BLaER1 (cell line): ENCODE results near the gene ANK3.

Source experiments
- H3K27ac ChIP-seq: shearing (Covaris generic); formaldehyde crosslinking; 2 replicates; pipeline ENCODE4 v1.8.1; 2022
- H3K27me3 ChIP-seq: shearing (Covaris generic); formaldehyde crosslinking; 2 replicates; pipeline ENCODE4 v1.8.1; 2022
- H3K36me3 ChIP-seq: shearing (Covaris generic); formaldehyde crosslinking; 2 replicates; pipeline ENCODE4 v1.8.1; 2022
- H3K4me1 ChIP-seq: shearing (Covaris generic); formaldehyde crosslinking; 2 replicates; pipeline ENCODE4 v1.8.1; 2022
- H3K4me2 ChIP-seq: shearing (Covaris generic); formaldehyde crosslinking; 2 replicates; pipeline ENCODE4 v1.8.1; 2022
- H3K4me3 ChIP-seq: shearing (Covaris generic); formaldehyde crosslinking; 2 replicates; pipeline ENCODE4 v1.8.1; 2022
- H3K9ac ChIP-seq: shearing (Covaris generic); formaldehyde crosslinking; 2 replicates; pipeline ENCODE4 v1.8.1; 2022
- H3K9me3 ChIP-seq: shearing (Covaris generic); formaldehyde crosslinking; 2 replicates; pipeline ENCODE4 v1.8.1; 2022
- H4K20me1 ChIP-seq: shearing (Covaris generic); formaldehyde crosslinking; 2 replicates; pipeline ENCODE4 v1.8.1; 2022
- Cebpa-rat ChIP-seq: shearing (Covaris generic); IDR thresholded peaks from 2 replicates; pipeline ENCODE4 v1.8.1; 2022

ANK3 gene

DNA sequence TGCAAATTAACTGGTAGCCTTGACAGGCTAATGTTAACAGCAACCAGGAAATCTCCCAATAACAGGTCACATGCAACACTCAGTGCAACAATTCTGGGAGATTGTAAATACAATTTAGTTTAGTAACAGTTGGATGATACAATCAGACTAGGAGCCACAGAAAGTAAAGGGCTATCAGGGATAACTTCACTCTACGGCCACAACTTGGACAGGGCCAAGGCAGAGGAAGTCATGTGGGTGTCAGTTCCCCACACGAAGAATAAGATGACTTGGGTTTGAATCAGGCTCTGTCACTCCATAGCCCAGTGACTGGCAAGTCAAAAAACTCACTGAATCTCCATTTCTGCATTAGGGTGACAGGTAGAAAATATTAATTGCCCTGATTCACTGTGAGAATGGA is 266.0 kb downstream of the ANK3 start:
- H3K36me3 ChIP-seq: no peaks in the 10 kb centered on the region
- no peaks in the 10 kb centered on the region for H3K9me3 ChIP-seq
- H3K27ac ChIP-seq: no peak overlapping the region
- H3K9ac ChIP-seq: no peak overlapping the region
- H4K20me1 ChIP-seq: no peaks in the 10 kb centered on the region
- H3K4me2 ChIP-seq: no peak overlapping the region
- H3K27me3 ChIP-seq: no peaks in the 10 kb centered on the region
- H3K4me1 ChIP-seq: no peaks in the 10 kb centered on the region
- no peak overlapping the region for H3K4me3 ChIP-seq
- no peak for TF ChIP-seq Cebpa-rat

DNA sequence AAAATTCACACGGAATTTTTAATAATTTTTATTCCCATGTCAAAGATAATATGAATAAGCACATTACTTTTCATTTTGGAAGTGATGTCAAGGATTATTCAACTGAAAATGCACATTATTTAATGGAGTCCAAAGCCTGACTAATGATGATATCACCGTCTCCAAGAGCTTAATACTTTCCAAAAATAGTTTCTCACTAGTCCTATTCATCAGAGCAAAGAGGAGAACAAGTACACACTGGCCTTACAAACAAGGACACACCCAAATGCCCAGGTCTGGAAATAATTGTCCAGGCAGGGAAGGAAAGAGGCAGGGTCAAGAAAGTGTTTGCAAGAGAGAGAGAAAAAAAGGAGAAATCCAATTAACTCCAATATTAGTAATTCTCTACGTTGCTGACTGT is 266.5 kb downstream of the ANK3 start:
- Histone ChIP-seq H3K4me3 (no peak overlapping the region), H3K4me2 (no peak overlapping the region), H3K9ac (no peak overlapping the region), H3K4me1 (no peaks in the 10 kb centered on the region), H3K27me3 (no peaks in the 10 kb centered on the region), H3K36me3 (no peaks in the 10 kb centered on the region), H3K27ac (no peak overlapping the region), H3K9me3 (no peaks in the 10 kb centered on the region), H4K20me1 (no peaks in the 10 kb centered on the region)
- no peak for TF ChIP-seq Cebpa-rat

DNA sequence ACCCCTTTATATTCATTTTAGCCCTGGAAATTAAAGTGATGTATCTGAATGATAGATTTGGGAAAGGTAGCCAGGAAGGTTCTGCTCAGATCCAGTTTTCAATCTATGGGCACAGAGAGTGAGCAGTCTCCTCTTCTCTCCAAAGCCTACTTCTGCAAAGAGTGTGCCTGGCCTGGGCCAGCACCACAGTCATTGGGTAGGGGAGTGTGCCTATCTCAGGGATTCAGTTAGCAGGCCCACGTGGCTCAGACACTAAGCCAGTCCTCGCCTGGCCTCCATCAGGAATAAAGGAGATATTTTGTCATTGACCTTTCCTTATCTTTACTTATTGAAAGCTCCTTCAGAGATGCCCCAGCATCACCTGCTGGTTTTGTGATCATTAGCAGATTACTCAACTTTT is 267.5 kb downstream of the ANK3 start:
- no peaks in the 10 kb centered on the region for H3K27me3 ChIP-seq
- no peak overlapping the region for H3K4me3 ChIP-seq
- H3K27ac ChIP-seq: no peak overlapping the region
- no peak for TF ChIP-seq Cebpa-rat
- no peaks in the 10 kb centered on the region for H3K9me3 ChIP-seq
- H3K4me1 ChIP-seq: no peaks in the 10 kb centered on the region
- no peak overlapping the region for H3K9ac ChIP-seq
- H3K4me2 ChIP-seq: no peak overlapping the region
- H4K20me1 ChIP-seq: no peaks in the 10 kb centered on the region
- no peaks in the 10 kb centered on the region for H3K36me3 ChIP-seq

DNA sequence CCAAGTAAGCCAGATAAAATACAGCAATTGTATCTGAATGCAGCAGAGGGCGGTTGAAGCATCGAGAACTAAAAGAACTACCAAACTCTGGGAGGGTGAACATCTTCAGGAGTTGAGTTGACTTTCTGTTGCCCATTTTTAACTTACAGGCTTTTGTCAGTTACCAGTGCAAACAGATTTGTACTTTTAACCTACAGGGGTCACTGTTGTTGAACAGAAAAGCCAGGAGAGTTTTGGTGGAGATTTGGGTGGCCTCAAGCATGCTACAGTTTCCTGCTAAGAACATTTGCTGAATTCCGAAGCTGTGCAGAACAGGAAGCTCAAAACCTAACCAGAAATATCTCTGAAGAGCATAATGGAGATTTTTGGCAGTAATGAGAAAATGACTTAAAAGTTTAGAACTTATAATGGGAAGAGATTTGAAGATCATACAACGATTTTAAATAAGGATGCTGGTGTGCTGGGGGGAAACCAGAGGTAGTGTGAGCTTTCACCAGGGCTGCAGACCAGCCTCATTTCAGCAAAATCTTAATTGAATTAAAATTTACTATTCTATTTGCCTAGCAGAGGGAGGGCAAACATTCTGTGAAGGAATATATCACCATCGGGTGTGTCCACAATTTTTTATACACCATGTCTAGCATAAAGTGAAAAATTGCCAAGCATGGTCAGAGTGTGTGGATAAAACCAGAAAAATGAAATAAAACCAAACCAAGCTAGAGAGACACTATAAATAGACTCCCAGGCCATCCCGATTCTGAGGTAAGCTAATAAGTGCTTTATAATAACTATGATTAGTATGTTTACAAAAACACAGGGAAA is 274.7 kb downstream of the ANK3 start:
- Histone ChIP-seq H4K20me1 (no peaks in the 10 kb centered on the region), H3K36me3 (no peaks in the 10 kb centered on the region), H3K9me3 (no peaks in the 10 kb centered on the region), H3K27me3 (no peaks in the 10 kb centered on the region), H3K4me3 (no peak overlapping the region), H3K27ac (no peak overlapping the region), H3K4me2 (no peak overlapping the region), H3K4me1 (no peaks in the 10 kb centered on the region), H3K9ac (no peak overlapping the region)
- TF ChIP-seq Cebpa-rat: no peak

DNA sequence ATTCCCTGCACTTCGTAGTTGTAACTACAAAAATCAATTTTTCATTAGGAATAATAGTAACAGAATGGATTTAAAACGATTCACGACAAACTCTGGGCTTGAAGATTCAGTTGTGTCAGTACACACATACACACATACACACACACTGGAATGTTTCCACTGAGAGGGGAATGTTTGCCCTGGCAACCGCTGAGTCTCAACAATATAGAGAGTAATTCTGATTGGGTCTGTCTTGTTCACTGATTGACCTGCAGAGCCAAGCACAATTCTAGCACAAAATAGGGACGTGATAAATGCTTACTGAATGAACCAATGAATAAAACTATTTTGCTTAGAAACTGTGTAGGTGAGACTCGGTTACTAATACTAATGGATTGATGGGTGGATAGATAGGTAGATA is 278.9 kb downstream of the ANK3 start:
- H3K4me3 ChIP-seq: no peak overlapping the region
- no peaks in the 10 kb centered on the region for H3K9me3 ChIP-seq
- H3K27ac ChIP-seq: no peak overlapping the region

DNA sequence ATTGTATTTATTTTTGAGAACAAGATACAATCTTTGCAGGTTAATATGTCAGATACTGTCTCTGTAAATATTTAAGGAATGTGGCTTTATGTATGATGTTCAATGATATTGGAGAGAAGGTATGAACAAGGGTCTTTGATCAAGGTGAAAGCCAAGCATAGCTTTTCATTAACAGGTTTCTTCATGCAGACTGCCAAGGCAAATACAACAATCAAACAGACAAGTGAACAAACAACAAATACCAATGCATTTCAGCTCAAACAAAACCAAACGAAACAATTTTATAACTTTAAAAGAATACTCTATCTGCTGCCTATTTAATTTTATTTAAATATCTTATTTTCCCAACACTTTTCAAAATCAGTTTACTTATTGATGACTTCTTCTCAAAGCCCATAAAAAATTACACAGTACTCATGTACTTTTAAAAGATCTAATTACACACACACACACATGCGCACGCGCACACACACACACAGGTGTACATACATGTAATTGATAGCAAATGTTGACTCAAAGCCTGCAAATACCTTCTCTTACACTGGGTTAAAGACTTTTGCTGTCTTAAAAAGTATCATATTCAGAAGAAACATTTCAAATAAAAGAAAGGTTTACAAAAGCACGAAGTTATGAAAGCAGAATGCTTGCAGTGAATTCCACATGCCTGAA is 282.2 kb downstream of the ANK3 start:
- H3K27ac ChIP-seq: no peak overlapping the region
- no peaks in the 10 kb centered on the region for H3K9me3 ChIP-seq

More for the DNA sequence above, 278.9 kb downstream of the ANK3 start:
- H3K4me1 ChIP-seq: no peaks in the 10 kb centered on the region
- no peak for TF ChIP-seq Cebpa-rat
- H3K36me3 ChIP-seq: no peaks in the 10 kb centered on the region
- no peak overlapping the region for H3K9ac ChIP-seq
- H3K27me3 ChIP-seq: no peaks in the 10 kb centered on the region
- no peaks in the 10 kb centered on the region for H4K20me1 ChIP-seq
- no peak overlapping the region for H3K4me2 ChIP-seq

DNA sequence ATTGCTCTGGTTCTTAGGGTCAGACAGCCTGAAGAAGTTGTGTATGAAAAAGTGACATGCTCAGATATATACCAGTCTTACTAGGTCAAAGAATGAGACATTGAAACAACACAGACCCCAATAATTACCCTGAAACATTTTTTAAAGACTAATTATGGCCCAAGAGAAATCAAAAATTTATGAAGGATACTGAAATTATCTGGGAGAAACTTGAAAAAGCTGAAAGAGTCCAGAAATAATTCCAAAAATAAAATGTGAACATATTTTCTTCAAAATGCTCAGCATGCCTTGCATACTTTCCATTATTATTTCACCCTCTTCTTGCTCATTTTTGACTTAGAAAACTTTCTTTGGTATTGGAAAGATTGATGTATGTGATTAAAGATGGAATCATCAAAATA is 284.4 kb downstream of the ANK3 start:
- Histone ChIP-seq H3K27ac (no peak overlapping the region), H3K4me3 (no peak overlapping the region), H3K36me3 (no peaks in the 10 kb centered on the region), H4K20me1 (no peaks in the 10 kb centered on the region), H3K4me1 (no peaks in the 10 kb centered on the region), H3K27me3 (no peaks in the 10 kb centered on the region), H3K4me2 (no peak overlapping the region), H3K9ac (no peak overlapping the region), H3K9me3 (no peaks in the 10 kb centered on the region)
- TF ChIP-seq Cebpa-rat: no peak

More for the DNA sequence above, 282.2 kb downstream of the ANK3 start:
- Histone ChIP-seq H3K4me2 (no peak overlapping the region), H3K4me1 (no peaks in the 10 kb centered on the region), H3K36me3 (no peaks in the 10 kb centered on the region), H3K4me3 (no peak overlapping the region), H3K9ac (no peak overlapping the region), H4K20me1 (no peaks in the 10 kb centered on the region), H3K27me3 (no peaks in the 10 kb centered on the region)
- TF ChIP-seq Cebpa-rat: no peak

DNA sequence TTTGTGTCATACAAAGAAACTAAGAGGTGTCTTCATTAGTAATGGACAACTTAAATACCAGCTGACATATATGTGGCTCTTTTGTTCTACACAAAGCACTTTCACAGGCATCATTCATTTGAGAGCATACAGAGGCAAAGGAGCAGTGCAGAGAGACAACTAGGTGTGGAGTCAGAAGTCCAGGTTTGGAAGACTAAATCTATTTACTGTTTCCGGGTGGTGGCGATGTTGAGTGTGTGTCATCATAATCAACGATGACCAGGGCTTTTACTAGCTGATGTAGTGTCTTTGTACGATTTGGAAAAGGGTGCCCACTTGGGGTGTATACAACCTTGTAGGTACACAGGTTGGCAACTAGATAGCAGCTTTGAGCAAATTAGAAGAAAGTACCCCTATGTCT is 287.9 kb downstream of the ANK3 start:
- H3K27ac ChIP-seq: no peak overlapping the region
- H3K4me2 ChIP-seq: no peak overlapping the region
- H3K4me1 ChIP-seq: no peaks in the 10 kb centered on the region
- H3K27me3 ChIP-seq: no peaks in the 10 kb centered on the region
- no peak for TF ChIP-seq Cebpa-rat
- no peak overlapping the region for H3K4me3 ChIP-seq
- no peak overlapping the region for H3K9ac ChIP-seq
- no peaks in the 10 kb centered on the region for H3K9me3 ChIP-seq
- no peaks in the 10 kb centered on the region for H4K20me1 ChIP-seq
- no peaks in the 10 kb centered on the region for H3K36me3 ChIP-seq

DNA sequence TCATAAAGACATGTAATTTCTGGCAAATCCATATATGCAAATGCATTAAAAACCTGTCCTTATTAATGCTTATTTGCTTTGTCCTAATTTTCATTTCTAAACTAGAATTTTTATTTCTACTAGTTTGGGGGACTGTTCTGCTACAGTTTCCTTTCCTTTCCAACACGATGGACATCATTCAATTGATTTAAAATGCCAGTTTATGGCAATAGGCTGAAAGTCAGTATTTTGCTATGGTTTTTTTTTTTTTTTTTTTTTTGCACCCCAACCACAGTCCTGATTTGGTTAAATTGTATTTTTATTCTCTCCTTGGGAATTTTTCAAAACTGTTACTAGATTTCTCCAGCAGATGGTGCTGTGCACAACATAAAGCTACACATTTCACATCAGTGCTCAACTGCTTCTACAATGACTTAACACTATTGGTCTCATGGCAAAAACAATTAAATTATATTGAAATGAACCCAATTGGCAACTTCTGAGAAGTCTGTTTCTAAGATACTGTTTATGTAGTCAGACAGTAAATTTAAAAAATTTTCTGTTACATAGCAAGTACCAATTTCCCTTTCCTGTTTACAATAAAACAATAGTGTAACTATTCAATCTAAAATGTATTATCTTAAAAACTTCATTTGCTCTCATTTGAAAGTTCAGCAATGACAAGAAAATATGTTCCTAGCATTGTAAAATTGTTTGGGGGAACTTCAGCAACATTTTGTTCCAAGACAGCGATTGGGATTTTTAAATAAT is 289.5 kb downstream of the ANK3 start:
- no peaks in the 10 kb centered on the region for H3K36me3 ChIP-seq
- TF ChIP-seq Cebpa-rat: no peak
- H3K27ac ChIP-seq: no peak overlapping the region
- H3K9ac ChIP-seq: no peak overlapping the region
- H3K4me1 ChIP-seq: no peaks in the 10 kb centered on the region
- H3K4me2 ChIP-seq: no peak overlapping the region
- H3K27me3 ChIP-seq: no peaks in the 10 kb centered on the region
- no peak overlapping the region for H3K4me3 ChIP-seq
- no peaks in the 10 kb centered on the region for H4K20me1 ChIP-seq
- no peaks in the 10 kb centered on the region for H3K9me3 ChIP-seq
